Ascending aorta (tissue), 2 donors: ENCODE measurements around the gene MUC13. TPM values are rescaled to one million over a fixed set of nuclear protein-coding genes. Genes with fewer than 3 reads are reported as not detected.

Experiments
- DNase-seq, 2 donors: peaks; one replicate each; pipeline ENCODE4 v3.0.0-alpha.2; 2019; ENCODE audit warnings: low spot score in 2 of 2
- H3K27ac ChIP-seq, 2 donors: fragments of 200-600 bp; sonication (generic); one replicate each; pipeline ENCODE4 v1.5.1; 2016 to 2017; ENCODE audit warnings: mild to moderate bottlenecking in 1 of 2
- H3K27me3 ChIP-seq: fragments of 200-600 bp; sonication (generic); one replicate; pipeline ENCODE4 v1.5.1; 2017
- H3K36me3 ChIP-seq, 2 donors: fragments of 200-600 bp; sonication (generic); one replicate each; pipeline ENCODE4 v1.5.1; 2016
- H3K4me1 ChIP-seq, 2 donors: fragments of 200-600 bp; sonication (generic); one replicate each; pipeline ENCODE4 v1.5.1; 2016 to 2017; ENCODE audit warnings: mild to moderate bottlenecking in 1 of 2
- H3K4me3 ChIP-seq, 2 donors: fragments of 200-600 bp; sonication (generic); one replicate each; pipeline ENCODE4 v1.5.1; 2016 to 2017; ENCODE audit warnings: mild to moderate bottlenecking in 1 of 2
- H3K9me3 ChIP-seq, 2 donors: fragments of 200-600 bp; sonication (generic); one replicate each; pipeline ENCODE4 v1.5.1; 2016
- CTCF ChIP-seq, 3 experiments: fragments of 200-600 bp in 2 of 3; fragments of 450-650 bp in 1 of 3; sonication (generic) in 2 of 3; IDR thresholded peaks; one replicate each; pipeline ENCODE4 v1.5.1; 2016 to 2019; ENCODE audit warnings: antibody characterized with exemption in 3 of 3, mild to moderate bottlenecking in 1 of 3, moderate library complexity in 1 of 3
- intact Hi-C: fragments of 100-400 bp; cut with DNase I; formaldehyde crosslinking; loops from one replicate; pipeline ENCODE4 v1.15.1; 2023
- total RNA-seq: library from RNA; depleted of rRNA; stranded (reverse); fragments of >200 nt; gene quantifications from one replicate; pipeline ENCODE4 v1.1.0, GENCODE V29; 2016

The MUC13 gene
- total RNA-seq, 1 donor from 2014 or later, result not detected

- no peaks in the 10 kb centered on the region for H3K27me3 ChIP-seq
- no peak overlapping the region for H3K4me3 ChIP-seq
- no peaks in the 10 kb centered on the region for H3K9me3 ChIP-seq
- H3K4me1 ChIP-seq, result peaks cover 21 to 56% of the 10 kb centered on the region in 2 donors
- intact Hi-C loops, result loop anchor here (2.0 kb wide), 1 partner anchor 43 kb away; no protein-coding TSS in a partner anchor
- peak overlapping the region; percentile 91 to 97 for H3K27ac ChIP-seq
- peak in 1 of 2 donors; percentile 30 for DNase-seq
- TF ChIP-seq CTCF (IDR thresholded peaks at IDR 0.05), result no peak
- peaks cover 0 to 3% of the 10 kb centered on the region in 2 donors for H3K36me3 ChIP-seq
Measured at GRCh38 chr3:124877674-124878073, 56.9 kb downstream of the MUC13 start.

- H3K27ac ChIP-seq, result peak overlapping the region; percentile 91 to 97
- no peak for TF ChIP-seq CTCF (IDR thresholded peaks at IDR 0.05)
- H3K4me3 ChIP-seq, result no peak overlapping the region
Measured at GRCh38 chr3:124876401-124876878, 58.1 kb downstream of the MUC13 start.

GRCh38 chr3:124873226-124873625 is 61.3 kb downstream of the MUC13 start:
- peaks cover 12 to 42% of the 10 kb centered on the region in 2 donors for H3K4me1 ChIP-seq

More at GRCh38 chr3:124876401-124876878, 58.1 kb downstream of the MUC13 start:
- Histone ChIP-seq H3K36me3 (peaks cover 9 to 14% of the 10 kb centered on the region in 2 donors), H3K27me3 (no peaks in the 10 kb centered on the region), H3K9me3 (no peaks in the 10 kb centered on the region), H3K4me1 (peaks cover 20 to 48% of the 10 kb centered on the region in 2 donors)
- intact Hi-C loops, result no loop called here
- DNase-seq, result peak in 1 of 2 donors; percentile 58

GRCh38 chr3:124867511-124867910 is 67.0 kb downstream of the MUC13 start:
- TF ChIP-seq CTCF (IDR thresholded peaks at IDR 0.05), result no peak
- H3K4me3 ChIP-seq, result no peak overlapping the region
- intact Hi-C loops, result no loop called here
- peaks cover 0 to 26% of the 10 kb centered on the region in 2 donors for H3K4me1 ChIP-seq
- H3K9me3 ChIP-seq, result no peaks in the 10 kb centered on the region
- peaks cover 13 to 23% of the 10 kb centered on the region in 2 donors for H3K36me3 ChIP-seq
- H3K27ac ChIP-seq, result peak overlapping the region in 1 of 2 donors; percentile 25
- H3K27me3 ChIP-seq, result no peaks in the 10 kb centered on the region
- DNase-seq, result peak in 1 of 2 donors; percentile 25

More at GRCh38 chr3:124873226-124873625, 61.3 kb downstream of the MUC13 start:
- intact Hi-C loops, result no loop called here
- Histone ChIP-seq H3K27me3 (no peaks in the 10 kb centered on the region), H3K4me3 (no peak overlapping the region), H3K9me3 (no peaks in the 10 kb centered on the region), H3K27ac (peak overlapping the region in 1 of 2 donors; percentile 36), H3K36me3 (peaks cover 13 to 27% of the 10 kb centered on the region in 2 donors)
- peak in 1 of 2 donors; percentile 22 for DNase-seq
- TF ChIP-seq CTCF (IDR thresholded peaks at IDR 0.05), result no peak

- Histone ChIP-seq H3K27me3 (no peaks in the 10 kb centered on the region), H3K9me3 (no peaks in the 10 kb centered on the region), H3K4me3 (no peak overlapping the region), H3K27ac (peak overlapping the region; percentile 71 to 80), H3K4me1 (peaks cover 9 to 62% of the 10 kb centered on the region in 2 donors), H3K36me3 (peaks cover 0 to 8% of the 10 kb centered on the region in 2 donors)
- TF ChIP-seq CTCF (IDR thresholded peaks at IDR 0.05), result no peak
- peak in 1 of 2 donors; percentile 50 for DNase-seq
- intact Hi-C loops, result no loop called here
Measured at GRCh38 chr3:124862006-124862405, 72.5 kb downstream of the MUC13 start.
